SK-N-SH (cell line): ENCODE measurements around the gene OTOA. TPM values are rescaled to one million over a fixed set of nuclear protein-coding genes. Genes with fewer than 3 reads are reported as not detected.
A peak's percentile ranks its signal among the peaks of the same experiment; 100 is the strongest.

Experiments
- CTCF ChIA-PET: fragments of 300-600, 350-600 bp; formaldehyde crosslinking; extraction: SDS; loops from one replicate; lab custom pipeline; 2021; lab: Yijun Ruan, JAX
- POLR2A ChIA-PET: fragments of 350-600 bp; sonication (Branson Sonifier 250); formaldehyde crosslinking; extraction: SDS; loops from one replicate; lab custom pipeline; 2020; ENCODE audit warnings: antibody characterized with exemption, inconsistent platforms; lab: Yijun Ruan, JAX
- DNase-seq: peaks from one replicate; pipeline ENCODE4 v3.0.0; 2012
- H2AFZ ChIP-seq: fragments of 200-600 bp; sonication (generic); 2 replicates; pipeline ENCODE4 v1.8.1; 2016; ENCODE audit warnings: antibody characterized with exemption, mild to moderate bottlenecking, low read depth
- H3F3A ChIP-seq: fragments of 200-600 bp; sonication (generic); replicated peaks from 2 replicates; pipeline ENCODE3; 2016; ENCODE audit warnings: antibody characterized with exemption, mild to moderate bottlenecking; ENCODE audit not compliant: insufficient read depth
- H3K27ac ChIP-seq, 2 experiments: fragments of 200-500 bp in 1 of 2; fragments of 200-600 bp in 1 of 2; sonication (Bioruptor generic) in 1 of 2; sonication (generic), shearing (Covaris generic) in 1 of 2; 2 replicates each; pipeline versions ENCODE4 v1.5.1 to v1.6.1; 2014 to 2016; ENCODE audit warnings: low read depth in 2 of 2, inconsistent platforms in 1 of 2, low read length in 1 of 2, mild to moderate bottlenecking in 1 of 2, mixed read lengths in 1 of 2
- H3K27me3 ChIP-seq: fragments of 200-600 bp; sonication (generic), shearing (Covaris generic); 2 replicates; pipeline ENCODE4 v1.6.1; 2016; ENCODE audit warnings: mixed run types; ENCODE audit not compliant: insufficient read depth
- H3K36me3 ChIP-seq, 2 experiments: fragments of 200-500 bp in 1 of 2; fragments of 200-600 bp in 1 of 2; sonication (Bioruptor generic) in 1 of 2; sonication (generic) in 1 of 2; replicated peaks in 1 of 2; 2 replicates each; pipeline versions ENCODE3 to v1.5.1; 2014 to 2016; ENCODE audit warnings: low read length in 1 of 2, mild to moderate bottlenecking in 1 of 2; ENCODE audit not compliant: insufficient read depth in 2 of 2, control insufficient read depth in 1 of 2
- H3K4me1 ChIP-seq, 2 experiments: fragments of 200-500 bp in 1 of 2; fragments of 200-600 bp in 1 of 2; sonication (Bioruptor generic) in 1 of 2; sonication (generic), shearing (Covaris generic) in 1 of 2; 2 replicates each; pipeline versions ENCODE4 v1.5.1 to v1.6.1; 2014 to 2016; ENCODE audit warnings: low read depth in 1 of 2, low read length in 1 of 2, mixed run types in 1 of 2; ENCODE audit not compliant: insufficient read depth in 2 of 2, control insufficient read depth in 1 of 2
- H3K4me2 ChIP-seq: fragments of 200-600 bp; sonication (generic), shearing (Covaris generic); 2 replicates; pipeline ENCODE4 v1.6.1; 2017; ENCODE audit warnings: mixed run types
- H3K4me3 ChIP-seq, 2 experiments: fragments of 200-500 bp in 1 of 2; fragments of 200-600 bp in 1 of 2; sonication (Bioruptor generic) in 1 of 2; sonication (generic), shearing (Covaris generic) in 1 of 2; 2 replicates each; pipeline versions ENCODE4 v1.5.1 to v1.8.1; 2014 to 2016; ENCODE audit warnings: low read depth in 2 of 2, inconsistent platforms in 1 of 2, low read length in 1 of 2, mild to moderate bottlenecking in 1 of 2, mixed read lengths in 1 of 2, moderate library complexity in 1 of 2
- H3K79me2 ChIP-seq: fragments of 200-600 bp; sonication (generic); 2 replicates; pipeline ENCODE4 v1.8.1; 2017; ENCODE audit warnings: mild to moderate bottlenecking; ENCODE audit not compliant: insufficient read depth
- H3K9ac ChIP-seq: fragments of 200-600 bp; sonication (generic); 2 replicates; pipeline ENCODE4 v1.6.1; 2017; ENCODE audit warnings: mixed run types
- H3K9me2 ChIP-seq: fragments of 200-600 bp; sonication (generic); 2 replicates; pipeline ENCODE4 v1.6.1; 2017; ENCODE audit warnings: mixed run types
- H3K9me3 ChIP-seq: fragments of 200-600 bp; sonication (generic); 2 replicates; pipeline ENCODE4 v1.6.1; 2017; ENCODE audit warnings: mixed run types, mild to moderate bottlenecking, moderate library complexity
- H4K20me1 ChIP-seq: fragments of 200-600 bp; sonication (generic); 2 replicates; pipeline ENCODE4 v1.6.1; 2017; ENCODE audit warnings: mild to moderate bottlenecking, mixed run types; ENCODE audit not compliant: insufficient read depth
- CHD2 ChIP-seq: fragments of 150-350 bp; IDR thresholded peaks from 2 replicates; pipeline ENCODE4 v1.6.1; 2018; ENCODE audit warnings: low read length; ENCODE audit not compliant: partially characterized antibody
- ELF1 ChIP-seq: IDR thresholded peaks from 2 replicates; pipeline ENCODE4 v1.4.0; 2012
- FOSL2 ChIP-seq: IDR thresholded peaks from 2 replicates; pipeline ENCODE4 v1.4.0; 2012; ENCODE audit warnings: low read depth, mild to moderate bottlenecking, moderate library complexity, borderline replicate concordance
- FOXM1 ChIP-seq: IDR thresholded peaks from 2 replicates; pipeline ENCODE4 v1.4.0; 2012; ENCODE audit warnings: low read depth, mild to moderate bottlenecking
- GATA2 ChIP-seq: sonication (generic); formaldehyde crosslinking; IDR thresholded peaks from 2 replicates; pipeline ENCODE4 v1.5.0; 2020; ENCODE audit warnings: mild to moderate bottlenecking, missing genetic modification reagents
- JUND ChIP-seq: IDR thresholded peaks from 2 replicates; pipeline ENCODE4 v1.4.0; 2012
- RAD21 ChIP-seq: IDR thresholded peaks from 2 replicates; pipeline ENCODE4 v1.6.1; 2012; ENCODE audit warnings: mild to moderate bottlenecking, low read length
- RCOR1 ChIP-seq: fragments of 150-350 bp; IDR thresholded peaks from 2 replicates; pipeline ENCODE4 v1.6.1; 2017; ENCODE audit warnings: antibody characterized with exemption, low read length
- REST ChIP-seq: IDR thresholded peaks from 2 replicates; pipeline ENCODE4 v1.6.1; 2012; ENCODE audit warnings: mild to moderate bottlenecking, low read depth, low read length, moderate library complexity
- RFX5 ChIP-seq: IDR thresholded peaks from 2 replicates; pipeline ENCODE4 v1.6.1; 2012; ENCODE audit warnings: mild to moderate bottlenecking, improper control_type of control experiment, low read length
- TCF12 ChIP-seq: IDR thresholded peaks from 2 replicates; pipeline ENCODE4 v1.4.0; 2012
- WGBS: methylation state at CpG from one replicate; pipeline ENCODE4 v1.1.6; 2017; ENCODE audit warnings: low lambda C conversion rate; 5-methylcytosine and 5-hydroxymethylcytosine counted together
- polyA plus RNA-seq, 3 experiments: library from polyadenylated mRNA; depleted of rRNA; stranded (reverse); fragments of >200 nt; gene quantifications; 2 replicates each; pipeline ENCODE4 v1.2.3, GENCODE V29; 2012
- TF ChIP-seq, protein P1 (sequence below): IDR thresholded peaks from 2 replicates; pipeline ENCODE4 v1.4.0; 2012; ENCODE audit warnings: low read depth, borderline replicate concordance
- TF ChIP-seq, protein P2 (sequence below): IDR thresholded peaks from 2 replicates; pipeline ENCODE4 v1.4.0; 2012; ENCODE audit warnings: low read depth
- TF ChIP-seq, protein P3 (sequence below): fragments of 200-600 bp; sonication (generic); IDR thresholded peaks from 2 replicates; pipeline ENCODE4 v1.6.1; 2017; ENCODE audit warnings: antibody characterized with exemption, mild to moderate bottlenecking, moderate library complexity

OTOA gene
- polyA plus RNA-seq, 1 of the 3 experiments (the other 2 are of a cell fraction) = 0.02 TPM

- TF ChIP-seq, protein P1, sequence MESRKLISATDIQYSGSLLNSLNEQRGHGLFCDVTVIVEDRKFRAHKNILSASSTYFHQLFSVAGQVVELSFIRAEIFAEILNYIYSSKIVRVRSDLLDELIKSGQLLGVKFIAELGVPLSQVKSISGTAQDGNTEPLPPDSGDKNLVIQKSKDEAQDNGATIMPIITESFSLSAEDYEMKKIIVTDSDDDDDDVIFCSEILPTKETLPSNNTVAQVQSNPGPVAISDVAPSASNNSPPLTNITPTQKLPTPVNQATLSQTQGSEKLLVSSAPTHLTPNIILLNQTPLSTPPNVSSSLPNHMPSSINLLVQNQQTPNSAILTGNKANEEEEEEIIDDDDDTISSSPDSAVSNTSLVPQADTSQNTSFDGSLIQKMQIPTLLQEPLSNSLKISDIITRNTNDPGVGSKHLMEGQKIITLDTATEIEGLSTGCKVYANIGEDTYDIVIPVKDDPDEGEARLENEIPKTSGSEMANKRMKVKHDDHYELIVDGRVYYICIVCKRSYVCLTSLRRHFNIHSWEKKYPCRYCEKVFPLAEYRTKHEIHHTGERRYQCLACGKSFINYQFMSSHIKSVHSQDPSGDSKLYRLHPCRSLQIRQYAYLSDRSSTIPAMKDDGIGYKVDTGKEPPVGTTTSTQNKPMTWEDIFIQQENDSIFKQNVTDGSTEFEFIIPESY = no peak
- TF ChIP-seq FOXM1 (no peak), REST (no peak), GATA2 (no peak), CHD2 (no peak), TCF12 (no peak), RFX5 (no peak), RCOR1 (no peak), FOSL2 (no peak), RAD21 (no peak), ELF1 (no peak)
- TF ChIP-seq, protein P2, sequence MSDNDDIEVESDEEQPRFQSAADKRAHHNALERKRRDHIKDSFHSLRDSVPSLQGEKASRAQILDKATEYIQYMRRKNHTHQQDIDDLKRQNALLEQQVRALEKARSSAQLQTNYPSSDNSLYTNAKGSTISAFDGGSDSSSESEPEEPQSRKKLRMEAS = no peak
Measured at GRCh38 chr16:21697032-21697431, 33.3 kb downstream of the OTOA start (continued).

GRCh38 chr16:21698169-21699032, 34.6 kb downstream of the OTOA start:
- no peak overlapping the region for H3K4me3 ChIP-seq
- no peaks in the 10 kb centered on the region for H3K36me3 ChIP-seq
- H3F3A ChIP-seq = no peaks in the 10 kb centered on the region
- CTCF ChIA-PET = interaction anchor here (1.0 to 4.1 kb wide), 5 partner anchors 10 to 115 kb away, joined by 3 to 28 read pairs (median 5); no protein-coding TSS in a partner anchor
- H3K79me2 ChIP-seq = no peaks in the 10 kb centered on the region
- H3K9me3 ChIP-seq = no peaks in the 10 kb centered on the region
- TF ChIP-seq, protein P3, sequence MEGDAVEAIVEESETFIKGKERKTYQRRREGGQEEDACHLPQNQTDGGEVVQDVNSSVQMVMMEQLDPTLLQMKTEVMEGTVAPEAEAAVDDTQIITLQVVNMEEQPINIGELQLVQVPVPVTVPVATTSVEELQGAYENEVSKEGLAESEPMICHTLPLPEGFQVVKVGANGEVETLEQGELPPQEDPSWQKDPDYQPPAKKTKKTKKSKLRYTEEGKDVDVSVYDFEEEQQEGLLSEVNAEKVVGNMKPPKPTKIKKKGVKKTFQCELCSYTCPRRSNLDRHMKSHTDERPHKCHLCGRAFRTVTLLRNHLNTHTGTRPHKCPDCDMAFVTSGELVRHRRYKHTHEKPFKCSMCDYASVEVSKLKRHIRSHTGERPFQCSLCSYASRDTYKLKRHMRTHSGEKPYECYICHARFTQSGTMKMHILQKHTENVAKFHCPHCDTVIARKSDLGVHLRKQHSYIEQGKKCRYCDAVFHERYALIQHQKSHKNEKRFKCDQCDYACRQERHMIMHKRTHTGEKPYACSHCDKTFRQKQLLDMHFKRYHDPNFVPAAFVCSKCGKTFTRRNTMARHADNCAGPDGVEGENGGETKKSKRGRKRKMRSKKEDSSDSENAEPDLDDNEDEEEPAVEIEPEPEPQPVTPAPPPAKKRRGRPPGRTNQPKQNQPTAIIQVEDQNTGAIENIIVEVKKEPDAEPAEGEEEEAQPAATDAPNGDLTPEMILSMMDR = peak; percentile 10; the same call in 1 of the 2 replicates
- no peak for TF ChIP-seq JUND
- no peak overlapping the region for H3K9ac ChIP-seq
- H3K27me3 ChIP-seq = no peaks in the 10 kb centered on the region; the same call in 1 of the 2 replicates
- POLR2A ChIA-PET = no interaction called here
- WGBS = 79% methylated on average over 9 of the region's 9 CpGs
- no peak overlapping the region for H2AFZ ChIP-seq
- DNase-seq = no peak
- H3K27ac ChIP-seq = no peak overlapping the region
- no peaks in the 10 kb centered on the region for H3K4me1 ChIP-seq
- H4K20me1 ChIP-seq = no peaks in the 10 kb centered on the region
- H3K9me2 ChIP-seq = no peaks in the 10 kb centered on the region
- H3K4me2 ChIP-seq = no peak overlapping the region
